Sigmoid colon (tissue), 7 donors: ENCODE results near the gene ZC2HC1B. TPM values are rescaled to one million over a fixed set of nuclear protein-coding genes. Genes with fewer than 3 reads are reported as not detected.

Source experiments
- DNase-seq: peaks from one replicate; pipeline ENCODE4 v3.0.0-alpha.2; 2019
- H3K27ac ChIP-seq, 4 donors: fragments of 200-600 bp; sonication (generic); one replicate each; pipeline ENCODE4 v1.5.1; 2016 to 2019; ENCODE audit warnings: mild to moderate bottlenecking in 1 of 4
- H3K27me3 ChIP-seq, 3 donors: fragments of 200-600 bp; sonication (generic); one replicate each; pipeline ENCODE4 v1.5.1; 2019; ENCODE audit warnings: mild to moderate bottlenecking in 1 of 3
- H3K36me3 ChIP-seq, 4 donors: fragments of 200-600 bp; sonication (generic); one replicate each; pipeline ENCODE4 v1.5.1; 2016 to 2019
- H3K4me1 ChIP-seq, 4 donors: fragments of 200-600 bp; sonication (generic); one replicate each; pipeline ENCODE4 v1.5.1; 2017 to 2019
- H3K4me3 ChIP-seq, 4 donors: fragments of 200-600 bp; sonication (generic); one replicate each; pipeline ENCODE4 v1.5.1; 2017 to 2019; ENCODE audit warnings: mild to moderate bottlenecking in 2 of 4, moderate library complexity in 1 of 4
- H3K9me3 ChIP-seq, 4 donors: fragments of 200-600 bp in 3 of 4; sonication (generic) in 3 of 4; one replicate each; pipeline versions ENCODE4 v1.5.1 to v1.6.1; 2013 to 2019
- EP300 ChIP-seq, 4 donors: sonication (generic); formaldehyde crosslinking; IDR thresholded peaks; one replicate each; pipeline ENCODE4 v1.6.1; 2017; ENCODE audit warnings: antibody characterized with exemption in 4 of 4
- POLR2A ChIP-seq, 2 donors: fragments of 450-650 bp; IDR thresholded peaks; one replicate each; pipeline ENCODE4 v1.6.1; 2016; ENCODE audit warnings: antibody characterized with exemption in 2 of 2, mild to moderate bottlenecking in 2 of 2, moderate library complexity in 2 of 2
- POLR2AphosphoS5 ChIP-seq, 4 donors: sonication (generic); formaldehyde crosslinking; IDR thresholded peaks; one replicate each; pipeline ENCODE4 v1.6.1; 2017; ENCODE audit warnings: antibody characterized with exemption in 4 of 4
- WGBS, 2 donors: extraction: QIAGEN DNeasy Blood & Tissue Kit; methylation state at CpG; one replicate each; pipeline ENCODE4 v1.1.7; 2013; 5-methylcytosine and 5-hydroxymethylcytosine counted together
- intact Hi-C: fragments of 100-400 bp; cut with DNase I; formaldehyde crosslinking; loops from one replicate; pipeline ENCODE4 v1.15.1; 2023
- polyA plus RNA-seq, 3 donors: library from polyadenylated mRNA; stranded (reverse); fragments of 200-250 nt; gene quantifications; one replicate each; pipeline ENCODE4 v1.2.3, GENCODE V29; 2013
- total RNA-seq, 4 donors: library from RNA; depleted of rRNA; stranded (reverse); fragments of >200 nt; gene quantifications; one replicate each; pipeline ENCODE4 v1.1.0, GENCODE V29; 2016
- TF ChIP-seq, protein P1 (sequence below), 4 experiments: fragments of 450-650 bp in 3 of 4; fragments of 200-600 bp in 1 of 4; IDR thresholded peaks; one replicate each; pipeline ENCODE4 v1.5.1; 2016 to 2019; ENCODE audit warnings: antibody characterized with exemption in 4 of 4, mild to moderate bottlenecking in 3 of 4, moderate library complexity in 2 of 4
- donor health status: healthy with polysubstance abuse.
- donor health status: Bipolar disorder and iron deficiency.
- donor health status: healthy.

ZC2HC1B gene
- total and polyA plus RNA-seq, 7 donors, result not detected

GRCh38 chr6:143952060-143952778, 87.9 kb downstream of the ZC2HC1B start:
- Histone ChIP-seq H3K4me1 (no peaks in the 10 kb centered on the region), H3K27me3 (no peaks in the 10 kb centered on the region), H3K4me3 (no peak overlapping the region), H3K27ac (no peak overlapping the region), H3K36me3 (no peaks in the 10 kb centered on the region), H3K9me3 (no peaks in the 10 kb centered on the region)
- WGBS, 2 donors, result 89 to 91% methylated on average over 9 of the region's 9 CpGs
- TF ChIP-seq, protein P1, sequence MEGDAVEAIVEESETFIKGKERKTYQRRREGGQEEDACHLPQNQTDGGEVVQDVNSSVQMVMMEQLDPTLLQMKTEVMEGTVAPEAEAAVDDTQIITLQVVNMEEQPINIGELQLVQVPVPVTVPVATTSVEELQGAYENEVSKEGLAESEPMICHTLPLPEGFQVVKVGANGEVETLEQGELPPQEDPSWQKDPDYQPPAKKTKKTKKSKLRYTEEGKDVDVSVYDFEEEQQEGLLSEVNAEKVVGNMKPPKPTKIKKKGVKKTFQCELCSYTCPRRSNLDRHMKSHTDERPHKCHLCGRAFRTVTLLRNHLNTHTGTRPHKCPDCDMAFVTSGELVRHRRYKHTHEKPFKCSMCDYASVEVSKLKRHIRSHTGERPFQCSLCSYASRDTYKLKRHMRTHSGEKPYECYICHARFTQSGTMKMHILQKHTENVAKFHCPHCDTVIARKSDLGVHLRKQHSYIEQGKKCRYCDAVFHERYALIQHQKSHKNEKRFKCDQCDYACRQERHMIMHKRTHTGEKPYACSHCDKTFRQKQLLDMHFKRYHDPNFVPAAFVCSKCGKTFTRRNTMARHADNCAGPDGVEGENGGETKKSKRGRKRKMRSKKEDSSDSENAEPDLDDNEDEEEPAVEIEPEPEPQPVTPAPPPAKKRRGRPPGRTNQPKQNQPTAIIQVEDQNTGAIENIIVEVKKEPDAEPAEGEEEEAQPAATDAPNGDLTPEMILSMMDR (IDR thresholded peaks at IDR 0.05), result no peak
- TF ChIP-seq POLR2A (IDR thresholded peaks at IDR 0.05) (no peak), EP300 (IDR thresholded peaks at IDR 0.05) (no peak), POLR2AphosphoS5 (IDR thresholded peaks at IDR 0.05) (no peak)
- intact Hi-C loops, result no loop called here
- DNase-seq, result no peak

DNA sequence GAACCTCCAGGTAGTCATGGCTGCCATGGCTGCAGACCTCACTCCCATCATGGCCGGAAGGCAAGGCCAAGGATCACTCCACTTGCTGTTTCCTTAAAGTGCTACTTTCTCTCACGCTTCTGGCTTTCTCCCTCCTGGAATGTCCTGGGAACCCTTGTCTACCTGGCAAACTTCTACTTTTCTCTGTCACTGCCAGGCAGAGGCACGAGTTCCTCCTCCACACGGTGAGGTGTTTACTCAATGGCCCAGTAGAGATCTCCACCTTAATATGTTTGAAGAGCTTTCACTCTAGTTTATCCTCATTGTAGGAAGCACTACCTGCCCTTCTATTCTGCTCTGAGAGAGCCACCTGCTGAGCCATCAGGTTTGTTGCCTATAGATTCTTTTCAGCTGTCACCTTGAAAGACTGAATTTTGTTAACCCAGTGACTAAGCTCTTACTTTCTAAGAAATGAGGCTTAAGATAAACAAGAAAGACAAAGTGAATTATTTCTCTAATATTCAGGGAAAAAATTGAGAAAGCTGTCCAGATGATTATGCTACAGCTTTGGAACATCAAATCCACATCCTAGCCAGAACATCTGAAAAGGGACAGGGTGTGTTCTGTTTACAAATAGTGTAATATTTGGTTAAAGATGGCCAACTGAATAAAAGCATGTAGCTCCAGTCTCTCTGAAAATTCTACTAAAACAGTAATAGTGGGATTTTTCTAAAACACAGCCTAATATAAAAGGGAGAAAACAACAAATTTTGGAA, 88.8 kb downstream of the ZC2HC1B start:
- Histone ChIP-seq H3K36me3 (no peaks in the 10 kb centered on the region), H3K27me3 (no peaks in the 10 kb centered on the region), H3K4me1 (no peaks in the 10 kb centered on the region), H3K4me3 (no peak overlapping the region), H3K9me3 (no peaks in the 10 kb centered on the region), H3K27ac (peak overlapping the region in 1 of 4 donors; percentile 2)
- intact Hi-C loops, result no loop called here
- WGBS, 2 donors, result 84 to 90% methylated on average over 4 of the region's 4 CpGs
- no peak for DNase-seq
- TF ChIP-seq POLR2A (IDR thresholded peaks at IDR 0.05) (no peak), POLR2AphosphoS5 (IDR thresholded peaks at IDR 0.05) (no peak), EP300 (IDR thresholded peaks at IDR 0.05) (no peak)
- TF ChIP-seq, protein P1 (IDR thresholded peaks at IDR 0.05), result no peak

DNA sequence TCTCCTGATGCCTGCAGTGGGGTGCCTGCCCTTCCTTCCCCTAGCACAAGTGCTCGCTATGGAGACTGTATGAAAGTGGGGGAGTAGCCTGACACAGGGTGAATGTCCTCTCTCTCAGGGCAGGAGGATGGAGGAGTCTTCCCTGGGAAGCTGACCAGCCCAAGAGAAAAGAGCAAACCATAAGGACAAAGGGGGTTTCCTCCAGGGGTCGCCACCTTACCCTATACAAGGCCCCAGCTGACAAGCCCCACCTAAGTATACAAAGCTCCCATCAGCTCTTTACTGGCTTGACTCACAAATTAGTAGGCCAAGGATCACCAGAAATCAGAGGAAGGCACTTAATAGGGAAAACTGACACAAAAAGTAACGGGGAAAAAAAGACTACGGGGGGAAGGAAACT, 89.6 kb downstream of the ZC2HC1B start:
- peaks cover 0 to 3% (median under 1%) of the 10 kb centered on the region in 4 donors for H3K4me1 ChIP-seq
- H3K27ac ChIP-seq, result no peak overlapping the region
- no peaks in the 10 kb centered on the region for H3K36me3 ChIP-seq
- no peak for DNase-seq
- no peaks in the 10 kb centered on the region for H3K27me3 ChIP-seq
- no peak overlapping the region for H3K4me3 ChIP-seq
- H3K9me3 ChIP-seq, result no peaks in the 10 kb centered on the region
- TF ChIP-seq POLR2AphosphoS5 (IDR thresholded peaks at IDR 0.05), result no peak
- no peak for TF ChIP-seq EP300 (IDR thresholded peaks at IDR 0.05)
- TF ChIP-seq, protein P1 (IDR thresholded peaks at IDR 0.05), result no peak
- TF ChIP-seq POLR2A (IDR thresholded peaks at IDR 0.05), result no peak
- intact Hi-C loops, result no loop called here
- 88 to 94% methylated on average over 4 of the region's 4 CpGs for WGBS, 2 donors

DNA sequence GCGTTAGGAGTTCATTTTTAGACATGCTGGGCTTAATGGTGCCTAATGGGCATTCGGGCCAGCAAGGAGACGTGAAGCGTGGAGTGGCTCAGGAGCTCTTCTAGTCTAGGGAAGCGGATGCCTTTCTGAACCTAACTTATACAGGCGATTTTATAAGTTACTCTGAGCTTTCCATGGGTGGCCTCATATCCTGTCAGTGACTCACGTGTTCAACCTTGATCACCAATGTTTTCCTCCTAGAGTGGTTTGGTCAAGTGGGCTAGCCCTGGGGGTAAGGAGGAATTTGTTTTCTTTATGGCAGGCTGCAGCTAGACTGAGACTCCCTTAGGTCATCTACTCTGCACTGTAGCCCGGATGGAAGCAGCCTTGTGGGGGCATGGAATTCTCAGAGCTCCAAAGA, 91.7 kb downstream of the ZC2HC1B start:
- Histone ChIP-seq H3K4me3 (no peak overlapping the region), H3K27ac (no peak overlapping the region), H3K9me3 (no peaks in the 10 kb centered on the region), H3K36me3 (no peaks in the 10 kb centered on the region), H3K27me3 (no peaks in the 10 kb centered on the region), H3K4me1 (peaks cover 0 to 9% (median 3%) of the 10 kb centered on the region in 4 donors)
- WGBS, 2 donors, result 96% methylated on average over 8 of the region's 8 CpGs
- intact Hi-C loops, result no loop called here
- no peak for TF ChIP-seq POLR2A (IDR thresholded peaks at IDR 0.05)
- TF ChIP-seq, protein P1 (IDR thresholded peaks at IDR 0.05), result no peak
- TF ChIP-seq EP300 (IDR thresholded peaks at IDR 0.05), result no peak
- no peak for TF ChIP-seq POLR2AphosphoS5 (IDR thresholded peaks at IDR 0.05)
- DNase-seq, result no peak
